Naive thymus-derived CD4-positive, alpha-beta T cell (primary cell): ENCODE results near the gene BRD3OS. TPM values are rescaled to one million over a fixed set of nuclear protein-coding genes. Genes with fewer than 3 reads are reported as not detected.

ENCODE experiments used
- ATAC-seq: fragments of 150-1000 bp; cut with Tn5 transposase; 2 replicates; pipeline ENCODE4 v1.10.0; 2021; ENCODE audit warnings: mild to moderate bottlenecking, moderate library complexity
- CTCF ChIA-PET: fragments of 350-600 bp; sonication (Branson Sonifier 250); formaldehyde crosslinking; loops from one replicate; lab custom pipeline; 2021; ENCODE audit warnings: antibody characterized with exemption; lab: Charles Lee
- POLR2A ChIA-PET: fragments of 350-600 bp; sonication (Branson Sonifier 250); formaldehyde crosslinking; loops from one replicate; lab custom pipeline; 2021; ENCODE audit warnings: antibody characterized with exemption, inconsistent platforms; lab: Charles Lee
- DNase-seq, 9 donors: peaks; one replicate each; pipeline versions ENCODE4 v3.0.0 to v3.0.0-alpha.2; 2020 to 2022; ENCODE audit warnings: mixed read lengths in 1 of 9
- H3K27ac ChIP-seq: one replicate; pipeline ENCODE4 v1.7.0; 2013; ENCODE audit warnings: mild to moderate bottlenecking, low read depth, low read length, moderate library complexity
- H3K27me3 ChIP-seq, 2 donors: one replicate each; pipeline ENCODE4 v1.7.0; 2013; ENCODE audit warnings: low read length in 2 of 2, mild to moderate bottlenecking in 2 of 2, moderate library complexity in 2 of 2; ENCODE audit not compliant: control insufficient read depth in 2 of 2, insufficient read depth in 2 of 2
- H3K36me3 ChIP-seq, 3 experiments: 1 replicate in 2 of 3; 2 replicates in 1 of 3; pipeline ENCODE4 v1.7.0; 2013; ENCODE audit warnings: low read length in 3 of 3, mild to moderate bottlenecking in 3 of 3, moderate library complexity in 1 of 3; ENCODE audit not compliant: insufficient read depth in 3 of 3, control insufficient read depth in 2 of 3
- H3K4me1 ChIP-seq, 2 donors: one replicate each; pipeline ENCODE4 v1.7.0; 2013; ENCODE audit warnings: low read length in 2 of 2, mild to moderate bottlenecking in 2 of 2, moderate library complexity in 1 of 2; ENCODE audit not compliant: control insufficient read depth in 2 of 2, insufficient read depth in 2 of 2
- H3K4me3 ChIP-seq: 2 replicates; pipeline ENCODE4 v1.7.0; 2013; ENCODE audit warnings: mild to moderate bottlenecking, low read length
- H3K9me3 ChIP-seq, 3 experiments: 1 replicate in 2 of 3; 2 replicates in 1 of 3; pipeline ENCODE4 v1.7.0; 2013; ENCODE audit warnings: low read length in 3 of 3; ENCODE audit not compliant: control insufficient read depth in 2 of 3
- H3K27ac Mint-ChIP-seq, 9 donors: one replicate each; pipeline ENCODE4 v1.8.0; 2020 to 2022; ENCODE audit warnings: mixed read lengths in 9 of 9, mild to moderate bottlenecking in 8 of 9, moderate library complexity in 5 of 9, inconsistent platforms in 2 of 9
- H3K27me3 Mint-ChIP-seq, 5 donors: one replicate each; pipeline ENCODE4 v1.8.0; 2021 to 2022; ENCODE audit warnings: mixed read lengths in 5 of 5, mild to moderate bottlenecking in 1 of 5
- H3K36me3 Mint-ChIP-seq, 5 donors: one replicate each; pipeline ENCODE4 v1.8.0; 2020 to 2022; ENCODE audit warnings: mixed read lengths in 5 of 5, mild to moderate bottlenecking in 3 of 5, inconsistent platforms in 1 of 5
- H3K4me1 Mint-ChIP-seq, 7 donors: one replicate each; pipeline ENCODE4 v1.8.0; 2020 to 2022; ENCODE audit warnings: mixed read lengths in 7 of 7, mild to moderate bottlenecking in 3 of 7, inconsistent platforms in 1 of 7
- H3K4me3 Mint-ChIP-seq, 10 donors: one replicate each; pipeline ENCODE4 v1.8.0; 2020 to 2022; ENCODE audit warnings: mild to moderate bottlenecking in 10 of 10, mixed read lengths in 10 of 10, moderate library complexity in 6 of 10, inconsistent platforms in 2 of 10
- H3K9me3 Mint-ChIP-seq, 11 donors: one replicate each; pipeline ENCODE4 v1.8.0; 2020 to 2022; ENCODE audit warnings: mixed read lengths in 11 of 11, mild to moderate bottlenecking in 4 of 11, inconsistent platforms in 1 of 11, moderate library complexity in 1 of 11
- intact Hi-C, 2 donors: fragments of 100-400 bp; cut with micrococcal nuclease; formaldehyde crosslinking; loops; one replicate each; pipeline ENCODE4 v1.15.1; 2023
- polyA plus RNA-seq, 2 donors: library from polyadenylated mRNA; unstranded; fragments of 300-500 nt; fragmentation: Illumina TruSeq; gene quantifications; one replicate each; pipeline ENCODE4 v1.2.3, GENCODE V29; 2021
- total RNA-seq, 6 experiments: library from RNA in 5 of 6; stranded (reverse) in 5 of 6; gene quantifications; 1 replicate in 5 of 6; 2 replicates in 1 of 6; pipeline ENCODE4 v1.2.3 and lab custom pipeline; 2021 to 2026

Gene BRD3OS
- total and polyA plus RNA-seq, 7 experiments from 2014 or later, result 8.3 to 28.1 (median 18.4) TPM

DNA sequence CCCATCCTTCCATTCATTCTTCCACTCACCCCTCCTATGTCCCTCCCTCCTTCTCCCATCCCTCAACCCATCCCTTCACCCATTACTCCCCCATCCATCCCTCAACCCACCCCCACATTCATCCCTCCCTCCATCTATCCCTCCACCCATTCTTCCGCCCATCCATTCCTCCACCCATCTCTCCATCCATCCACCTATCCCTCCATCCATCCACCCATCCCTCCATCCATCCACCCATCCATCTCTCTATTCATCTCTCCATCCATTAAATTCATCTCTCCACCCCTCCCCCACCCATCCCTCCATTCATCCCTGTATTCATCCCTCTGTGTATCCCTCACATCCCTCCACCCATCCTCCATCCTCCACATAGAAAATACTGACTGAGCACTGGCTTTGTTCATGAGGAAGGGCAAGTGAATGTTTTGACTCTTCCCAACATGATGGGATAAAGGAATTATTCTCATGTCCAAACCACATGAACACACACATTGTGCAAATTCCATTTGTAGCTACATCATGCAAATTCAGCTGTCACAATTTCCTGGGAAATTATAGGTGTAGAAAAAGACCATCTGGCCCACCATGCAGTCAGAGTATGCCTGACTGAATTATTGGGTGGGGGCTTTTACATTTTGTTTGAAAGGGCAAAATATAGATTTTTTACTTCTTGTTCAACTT, 26.2 kb upstream of the BRD3OS start:
- DNase-seq (no peak), ATAC-seq (no peak)
- no peak overlapping the region for H3K4me3 ChIP-seq
- peaks cover 0 to 4% (median under 1%) of the 10 kb centered on the region in 5 donors for H3K27me3 Mint-ChIP-seq
- H3K4me1 Mint-ChIP-seq, result peaks cover 0 to 4% (median 0%) of the 10 kb centered on the region in 7 donors
- H3K9me3 ChIP-seq, result no peaks in the 10 kb centered on the region
- H3K36me3 Mint-ChIP-seq, result no peaks in the 10 kb centered on the region
- H3K4me3 Mint-ChIP-seq, result no peak overlapping the region
- no peaks in the 10 kb centered on the region for H3K27me3 ChIP-seq
- CTCF ChIA-PET, result no interaction called here
- peaks cover 0 to 4% (median 0%) of the 10 kb centered on the region in 11 donors for H3K9me3 Mint-ChIP-seq
- no peaks in the 10 kb centered on the region for H3K36me3 ChIP-seq
- no peak overlapping the region for H3K27ac Mint-ChIP-seq
- intact Hi-C loops, result loop anchor here (10.0 kb wide), 2 partner anchors 124 to 544 kb away; partner anchors contain the start of gene CACFD1 (in 1 of the 2)
- peaks cover 0 to 4% of the 10 kb centered on the region in 2 donors for H3K4me1 ChIP-seq
- no peak overlapping the region for H3K27ac ChIP-seq
- POLR2A ChIA-PET, result no interaction called here

- H3K4me1 ChIP-seq, result no peaks in the 10 kb centered on the region
- H3K27ac ChIP-seq, result no peak overlapping the region
- peaks cover 0 to 4% (median 0%) of the 10 kb centered on the region in 5 donors for H3K27me3 Mint-ChIP-seq
- CTCF ChIA-PET, result no interaction called here
- H3K36me3 Mint-ChIP-seq, result no peaks in the 10 kb centered on the region
- H3K36me3 ChIP-seq, result no peaks in the 10 kb centered on the region
- ATAC-seq (no peak), DNase-seq (no peak)
- POLR2A ChIA-PET, result no interaction called here
- peaks cover 0 to 4% (median 0%) of the 10 kb centered on the region in 11 donors for H3K9me3 Mint-ChIP-seq
- no peaks in the 10 kb centered on the region for H3K4me1 Mint-ChIP-seq
- no peaks in the 10 kb centered on the region for H3K9me3 ChIP-seq
- H3K27me3 ChIP-seq, result no peaks in the 10 kb centered on the region
- intact Hi-C loops, result loop anchor here (10.0 kb wide), 2 partner anchors 125 to 545 kb away; partner anchors contain the start of gene CACFD1 (in 1 of the 2)
- H3K4me3 ChIP-seq, result no peak overlapping the region
- no peak overlapping the region for H3K4me3 Mint-ChIP-seq
- no peak overlapping the region for H3K27ac Mint-ChIP-seq
These were observed 25.4 kb upstream of the BRD3OS start for GRCh38 chr9:133999851-134000265.

- ChIA-PET CTCF (interaction anchor here (0.7 to 1.1 kb wide), 2 partner anchors 9 to 1937 kb away, joined by 3 read pairs; no protein-coding TSS in a partner anchor), POLR2A (no interaction called here)
- Mint-ChIP-seq H3K4me3 (no peak overlapping the region), H3K27ac (no peak overlapping the region), H3K27me3 (peaks cover 0 to 15% (median 8%) of the 10 kb centered on the region in 5 donors), H3K9me3 (peaks cover 0 to 4% (median 0%) of the 10 kb centered on the region in 11 donors), H3K36me3 (no peaks in the 10 kb centered on the region), H3K4me1 (peaks cover 0 to 4% (median 0%) of the 10 kb centered on the region in 7 donors)
- H3K27me3 ChIP-seq, result no peaks in the 10 kb centered on the region
- DNase-seq (no peak), ATAC-seq (no peak)
- H3K36me3 ChIP-seq, result no peaks in the 10 kb centered on the region
- H3K4me3 ChIP-seq, result no peak overlapping the region
- intact Hi-C loops, result no loop called here
- H3K4me1 ChIP-seq, result no peaks in the 10 kb centered on the region
- H3K27ac ChIP-seq, result no peak overlapping the region
- H3K9me3 ChIP-seq, result no peaks in the 10 kb centered on the region
These were observed 22.5 kb upstream of the BRD3OS start for GRCh38 chr9:134002796-134003195.

GRCh38 chr9:134003237-134003636, 22.0 kb upstream of the BRD3OS start:
- Mint-ChIP-seq H3K9me3 (peaks cover 0 to 4% (median 0%) of the 10 kb centered on the region in 11 donors), H3K36me3 (no peaks in the 10 kb centered on the region), H3K27ac (no peak overlapping the region), H3K27me3 (peaks cover 0 to 16% (median 8%) of the 10 kb centered on the region in 5 donors), H3K4me1 (peaks cover 0 to 4% (median 0%) of the 10 kb centered on the region in 7 donors), H3K4me3 (no peak overlapping the region)
- CTCF ChIA-PET, result interaction anchor here (1.1 kb wide), 1 partner anchor 9 kb away, joined by 3 read pairs; no protein-coding TSS in a partner anchor
- no peak for ATAC-seq
- H3K4me3 ChIP-seq, result no peak overlapping the region
- no peaks in the 10 kb centered on the region for H3K9me3 ChIP-seq
- no peaks in the 10 kb centered on the region for H3K36me3 ChIP-seq
- POLR2A ChIA-PET, result no interaction called here
- no peak for DNase-seq
- H3K4me1 ChIP-seq, result no peaks in the 10 kb centered on the region
- no peak overlapping the region for H3K27ac ChIP-seq
- no peaks in the 10 kb centered on the region for H3K27me3 ChIP-seq
- intact Hi-C loops, result no loop called here

GRCh38 chr9:134004131-134004873, 21.0 kb upstream of the BRD3OS start:
- CTCF ChIA-PET, result no interaction called here

GRCh38 chr9:134004881-134005280, 20.4 kb upstream of the BRD3OS start:
- ChIA-PET POLR2A (no interaction called here), CTCF (interaction anchor here (1.2 kb wide), 1 partner anchor 10 kb away, joined by 3 read pairs; no protein-coding TSS in a partner anchor)
- Histone ChIP-seq H3K4me3 (no peak overlapping the region), H3K9me3 (no peaks in the 10 kb centered on the region), H3K4me1 (no peaks in the 10 kb centered on the region), H3K36me3 (no peaks in the 10 kb centered on the region), H3K27ac (no peak overlapping the region), H3K27me3 (no peaks in the 10 kb centered on the region)
- intact Hi-C loops, result no loop called here
- DNase-seq, result no peak
- H3K4me1 Mint-ChIP-seq, result peaks cover 0 to 4% (median 0%) of the 10 kb centered on the region in 7 donors
- no peak for ATAC-seq
- H3K36me3 Mint-ChIP-seq, result no peaks in the 10 kb centered on the region
- peaks cover 0 to 16% (median 8%) of the 10 kb centered on the region in 5 donors for H3K27me3 Mint-ChIP-seq
- H3K9me3 Mint-ChIP-seq, result peaks cover 0 to 4% (median 0%) of the 10 kb centered on the region in 11 donors
- no peak overlapping the region for H3K4me3 Mint-ChIP-seq
- no peak overlapping the region for H3K27ac Mint-ChIP-seq

More at GRCh38 chr9:134004131-134004873, 21.0 kb upstream of the BRD3OS start:
- H3K36me3 ChIP-seq, result no peaks in the 10 kb centered on the region
- Mint-ChIP-seq H3K9me3 (peaks cover 0 to 4% (median 0%) of the 10 kb centered on the region in 11 donors), H3K27ac (no peak overlapping the region), H3K27me3 (peaks cover 0 to 16% (median 8%) of the 10 kb centered on the region in 5 donors), H3K36me3 (no peaks in the 10 kb centered on the region), H3K4me1 (peaks cover 0 to 4% (median 0%) of the 10 kb centered on the region in 7 donors), H3K4me3 (no peak overlapping the region)
- no peaks in the 10 kb centered on the region for H3K9me3 ChIP-seq
- ATAC-seq (no peak), DNase-seq (no peak)
- no peaks in the 10 kb centered on the region for H3K4me1 ChIP-seq
- POLR2A ChIA-PET, result no interaction called here
- no peak overlapping the region for H3K4me3 ChIP-seq
- H3K27ac ChIP-seq, result no peak overlapping the region
- intact Hi-C loops, result no loop called here
- no peaks in the 10 kb centered on the region for H3K27me3 ChIP-seq
